ENCODE measurements around the gene XRCC3. TPM values are rescaled to one million over a fixed set of nuclear protein-coding genes. Genes with fewer than 3 reads are reported as not detected.

Gene XRCC3
- 52.2 and 72.9 TPM in 2 replicates for total RNA-seq (2014; rRNA removed; shearing (Covaris generic))
- polyA plus RNA-seq (2016; fragmentation: Nextera tagmentation; extraction: Ambion mirVana): 16.6 and 20.4 TPM in 2 replicates
- long read RNA-seq, partial matches to known transcripts: 3 of 7 reads
- long read RNA-seq, other reads (novel, unspliced or antisense): 2 of 7 reads

- Histone ChIP-seq H3K36me3 (ENCODE audit: insufficient read depth) (no peaks in the 10 kb centered on the region), H3K27ac (ENCODE audit: low read depth) (peak within 1 kb of the TSS; percentile 39; the same call in 1 of the 2 replicates), H3F3A (replicated peaks; ENCODE audit: low read depth) (peaks cover 13% of the 10 kb centered on the region; the same call in 1 of the 2 replicates), H2AFZ (no peak within 1 kb of the TSS), H3K79me2 (replicated peaks; ENCODE audit: insufficient read depth) (peaks cover 63% of the 10 kb centered on the region), H3K9me2 (ENCODE audit: insufficient read depth) (no peaks in the 10 kb centered on the region), H3K27me3 (ENCODE audit: insufficient read depth) (no peaks in the 10 kb centered on the region), H3K4me2 (peak within 1 kb of the TSS; percentile 90), H4K20me1 (replicated peaks; ENCODE audit: insufficient read depth) (peaks cover 28% of the 10 kb centered on the region), H3K4me1 (ENCODE audit: insufficient read depth) (peaks cover 11% of the 10 kb centered on the region), H3K4me3 (peak within 1 kb of the TSS; percentile 79)
- Mint-ChIP-seq H3K4me1 (peaks cover 34% of the 10 kb centered on the region), H3K27ac (peak within 1 kb of the TSS; percentile 78; the same call in 1 of the 2 replicates), H3K4me3 (peak within 1 kb of the TSS; percentile 88), H3K36me3 (ENCODE audit: low read depth) (peaks cover 18% of the 10 kb centered on the region), H3K9me3 (no peaks in the 10 kb centered on the region), H3K27me3 (ENCODE audit: insufficient read depth, low read depth, poor library complexity) (peaks cover 23% of the 10 kb centered on the region)
- peak; percentile 89 for ATAC-seq
- peak; percentile 99 for DNase-seq (ENCODE audit: low spot score)
- TF ChIP-seq NANOG (IDR thresholded peaks at IDR 0.05; ENCODE audit: borderline replicate concordance) (no peak), CREB1 (CRISPR knock-in tag; IDR thresholded peaks at IDR 0.05; ENCODE audit: low read depth) (no peak), EZH2 (IDR thresholded peaks at IDR 0.05; ENCODE audit: low read depth, unreplicated experiment) (no peak), ETS1 (IDR thresholded peaks at IDR 0.05) (0 out of 2 replicates have a peak, but pooled peaks have one; percentile 7), ZNF114 (CRISPR knock-in tag; IDR thresholded peaks at IDR 0.05) (no peak), ZNF462 (CRISPR knock-in tag; IDR thresholded peaks at IDR 0.05) (no peak), EZH2phosphoT487 (IDR thresholded peaks at IDR 0.05; ENCODE audit: unreplicated experiment) (no peak), CTCF (conservative IDR thresholded peaks at IDR 0.05; ENCODE audit: low read depth in 2 of 2) (no peak), STAT1 (IDR thresholded peaks at IDR 0.05; ENCODE audit: unreplicated experiment) (no peak), JUNB (IDR thresholded peaks at IDR 0.05; ENCODE audit: unreplicated experiment) (no peak), ZNF331 (CRISPR knock-in tag; IDR thresholded peaks at IDR 0.05; ENCODE audit: low read depth) (no peak), REST (IDR thresholded peaks at IDR 0.05; ENCODE audit: unreplicated experiment) (no peak)
Observed at GRCh38 chr14:103715052-103716000, at the start of gene XRCC3, which contains the start of gene ZFYVE21. TSS of gene XRCC3 (minus strand) at chr14:103715451. CDS start at chr14:103711087, 4,364 bp downstream. TSS of gene ZFYVE21 (plus strand) at chr14:103715810. CDS start at chr14:103715842, 32 bp downstream.

Data from GM23338 (cell line).